Neural progenitor cell (in vitro differentiated cells): ENCODE measurements around the gene TNIK. TPM values are rescaled to one million over a fixed set of nuclear protein-coding genes. Genes with fewer than 3 reads are reported as not detected.

Experiments used
- DNase-seq: peaks from one replicate; pipeline ENCODE4 v3.0.0-alpha.2; 2016; ENCODE audit warnings: low spot score
- H2AFZ ChIP-seq: fragments of 200-600 bp; sonication (generic); replicated peaks from 2 replicates; pipeline ENCODE4 v1.6.1; 2016; ENCODE audit warnings: antibody characterized with exemption
- H3F3A ChIP-seq: fragments of 200-600 bp; sonication (generic); 2 replicates; pipeline ENCODE4 v1.6.1; 2016; ENCODE audit warnings: antibody characterized with exemption, low read depth
- H3K27ac ChIP-seq: fragments of 200-600 bp; sonication (generic); 2 replicates; pipeline ENCODE4 v1.5.1; 2016; ENCODE audit warnings: mild to moderate bottlenecking
- H3K27me3 ChIP-seq: fragments of 200-600 bp; sonication (generic); 2 replicates; pipeline ENCODE4 v1.6.1; 2016; ENCODE audit warnings: mild to moderate bottlenecking, moderate library complexity
- H3K36me3 ChIP-seq: fragments of 200-600 bp; sonication (generic); 2 replicates; pipeline ENCODE4 v1.5.1; 2016
- H3K4me1 ChIP-seq: fragments of 200-600 bp; sonication (generic); 2 replicates; pipeline ENCODE4 v1.6.1; 2016; ENCODE audit warnings: mixed run types
- H3K4me2 ChIP-seq: fragments of 200-600 bp; sonication (generic); 2 replicates; pipeline ENCODE4 v1.6.1; 2016
- H3K4me3 ChIP-seq: fragments of 200-600 bp; sonication (generic); 2 replicates; pipeline ENCODE4 v1.5.1; 2016
- H3K79me2 ChIP-seq: fragments of 200-600 bp; sonication (generic); 2 replicates; pipeline ENCODE4 v1.6.1; 2016; ENCODE audit warnings: low read depth
- H3K9ac ChIP-seq: fragments of 200-600 bp; sonication (generic); 2 replicates; pipeline ENCODE4 v1.6.1; 2016
- H3K9me3 ChIP-seq: fragments of 200-600 bp; sonication (generic); 2 replicates; pipeline ENCODE4 v1.5.1; 2016; ENCODE audit warnings: low read depth
- H4K20me1 ChIP-seq: fragments of 200-600 bp; sonication (generic); 2 replicates; pipeline ENCODE4 v1.6.1; 2016; ENCODE audit warnings: low read depth
- H3K27ac Mint-ChIP-seq: 3 replicates; pipeline ENCODE4 v1.8.0; 2021; ENCODE audit warnings: mixed read lengths
- H3K27me3 Mint-ChIP-seq: 2 replicates; pipeline ENCODE4 v1.8.0; 2022; ENCODE audit warnings: low read depth, mild to moderate bottlenecking, inconsistent platforms, moderate library complexity, mixed read lengths; ENCODE audit not compliant: insufficient read depth
- H3K36me3 Mint-ChIP-seq: 3 replicates; pipeline ENCODE4 v1.8.0; 2021; ENCODE audit warnings: mixed read lengths
- H3K4me1 Mint-ChIP-seq: 3 replicates; pipeline ENCODE4 v1.8.0; 2021; ENCODE audit warnings: mixed read lengths
- H3K4me3 Mint-ChIP-seq: 3 replicates; pipeline ENCODE4 v1.8.0; 2021; ENCODE audit warnings: mild to moderate bottlenecking, moderate library complexity, mixed read lengths
- H3K9me3 Mint-ChIP-seq: 3 replicates; pipeline ENCODE4 v1.8.0; 2020; ENCODE audit warnings: mixed read lengths
- CTCF ChIP-seq: fragments of 200-600 bp; sonication (generic); IDR thresholded peaks from 2 replicates; pipeline ENCODE4 v1.5.1; 2017; ENCODE audit warnings: antibody characterized with exemption, mild to moderate bottlenecking
- EZH2 ChIP-seq: fragments of 200-600 bp; sonication (generic); IDR thresholded peaks from 2 replicates; pipeline ENCODE4 v1.6.1; 2017; ENCODE audit warnings: antibody characterized with exemption, mild to moderate bottlenecking, moderate library complexity
- EZH2phosphoT487 ChIP-seq: fragments of 200-600 bp; sonication (generic); IDR thresholded peaks from 2 replicates; pipeline ENCODE4 v1.6.1; 2017; ENCODE audit warnings: antibody characterized with exemption
- total RNA-seq: library from RNA; depleted of rRNA; stranded (reverse); fragments of >200 nt; gene quantifications from 2 replicates; pipeline ENCODE4 v1.2.3, GENCODE V29; 2015; ENCODE audit warnings: low replicate concordance

TNIK gene
- total RNA-seq, 1 donor from 2014 or later = 3.0 TPM

GRCh38 chr3:171116824-171117395 lies 343.3 kb downstream of the TNIK start:
- Histone ChIP-seq H3K79me2 (no peaks in the 10 kb centered on the region), H3K36me3 (no peaks in the 10 kb centered on the region), H3K9ac (no peak overlapping the region), H3K4me2 (no peak overlapping the region), H4K20me1 (no peaks in the 10 kb centered on the region), H2AFZ (no peak overlapping the region), H3K9me3 (no peaks in the 10 kb centered on the region), H3K4me3 (no peak overlapping the region), H3K27me3 (no peaks in the 10 kb centered on the region), H3K4me1 (no peaks in the 10 kb centered on the region), H3K27ac (no peak overlapping the region), H3F3A (no peaks in the 10 kb centered on the region)
- no peaks in the 10 kb centered on the region for H3K27me3 Mint-ChIP-seq
- H3K9me3 Mint-ChIP-seq = peaks cover 7% of the 10 kb centered on the region
- peaks cover 3% of the 10 kb centered on the region for H3K4me1 Mint-ChIP-seq
- no peak overlapping the region for H3K27ac Mint-ChIP-seq
- TF ChIP-seq CTCF = no peak
- TF ChIP-seq EZH2phosphoT487 = no peak
- no peak for TF ChIP-seq EZH2
- no peak for DNase-seq
- no peak overlapping the region for H3K4me3 Mint-ChIP-seq
- H3K36me3 Mint-ChIP-seq = peaks cover 15% of the 10 kb centered on the region

DNA sequence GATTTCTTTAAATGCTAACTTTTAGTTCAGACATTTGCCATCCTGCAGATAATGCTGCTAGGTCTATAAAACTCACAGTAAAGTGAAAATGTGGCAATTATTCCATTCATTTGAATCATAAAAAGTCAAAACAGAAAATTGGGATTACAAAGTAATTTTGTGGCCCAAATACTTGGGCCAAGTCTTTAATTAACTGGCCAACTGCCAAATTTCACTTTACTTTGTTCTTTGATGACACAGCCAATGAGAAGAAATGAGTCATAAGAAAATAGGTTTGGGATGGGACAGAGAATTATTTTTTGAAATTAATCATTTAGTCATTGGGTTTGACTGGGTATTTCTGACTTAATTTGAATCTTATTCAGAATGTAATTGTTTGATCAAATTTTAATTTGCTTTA lies 343.8 kb downstream of the TNIK start:
- no peak overlapping the region for H3K9ac ChIP-seq
- Mint-ChIP-seq H3K36me3 (peaks cover 15% of the 10 kb centered on the region), H3K27ac (no peak overlapping the region), H3K4me1 (no peaks in the 10 kb centered on the region), H3K4me3 (no peak overlapping the region), H3K9me3 (peaks cover 7% of the 10 kb centered on the region), H3K27me3 (no peaks in the 10 kb centered on the region)
- no peaks in the 10 kb centered on the region for H3K9me3 ChIP-seq
- TF ChIP-seq EZH2phosphoT487 (no peak), CTCF (no peak), EZH2 (no peak)
- H3K36me3 ChIP-seq = no peaks in the 10 kb centered on the region
- no peak overlapping the region for H3K4me2 ChIP-seq
- H2AFZ ChIP-seq = no peak overlapping the region
- H3K4me1 ChIP-seq = no peaks in the 10 kb centered on the region
- no peak overlapping the region for H3K4me3 ChIP-seq
- no peak overlapping the region for H3K27ac ChIP-seq
- no peaks in the 10 kb centered on the region for H3F3A ChIP-seq
- no peaks in the 10 kb centered on the region for H3K79me2 ChIP-seq
- no peaks in the 10 kb centered on the region for H3K27me3 ChIP-seq
- H4K20me1 ChIP-seq = no peaks in the 10 kb centered on the region
- DNase-seq = no peak

DNA sequence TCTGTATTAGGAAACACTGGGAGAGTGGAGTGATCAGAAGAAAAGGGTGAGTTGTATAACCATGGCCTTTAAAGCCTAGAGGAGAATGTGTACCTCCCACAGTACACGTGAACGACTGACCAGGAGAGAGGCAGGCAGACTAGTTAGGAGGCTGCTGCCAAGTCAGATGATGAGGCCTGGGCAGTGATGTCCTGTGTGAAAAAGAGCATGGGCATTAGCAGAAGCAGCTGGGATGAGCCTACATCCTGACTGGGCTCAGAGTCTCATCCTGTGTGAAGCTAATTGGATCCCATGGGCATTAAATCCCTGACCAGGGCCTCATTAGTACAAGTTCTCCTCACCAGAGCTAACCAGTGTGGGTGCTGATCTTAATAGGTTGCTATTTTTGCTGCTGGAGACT lies 344.5 kb downstream of the TNIK start:
- TF ChIP-seq EZH2 (no peak), CTCF (no peak), EZH2phosphoT487 (no peak)
- no peak overlapping the region for H3K27ac ChIP-seq
- no peak overlapping the region for H3K27ac Mint-ChIP-seq
- no peaks in the 10 kb centered on the region for H3K27me3 ChIP-seq
- H3K9me3 ChIP-seq = no peaks in the 10 kb centered on the region
- H4K20me1 ChIP-seq = no peaks in the 10 kb centered on the region
- no peaks in the 10 kb centered on the region for H3K4me1 Mint-ChIP-seq
- H3K27me3 Mint-ChIP-seq = no peaks in the 10 kb centered on the region
- no peaks in the 10 kb centered on the region for H3K79me2 ChIP-seq
- H3K4me3 Mint-ChIP-seq = no peak overlapping the region
- no peaks in the 10 kb centered on the region for H3K4me1 ChIP-seq
- no peaks in the 10 kb centered on the region for H3K36me3 ChIP-seq
- no peak overlapping the region for H3K9ac ChIP-seq
- no peak overlapping the region for H3K4me3 ChIP-seq
- no peak overlapping the region for H3K4me2 ChIP-seq
- H3F3A ChIP-seq = no peaks in the 10 kb centered on the region
- H3K9me3 Mint-ChIP-seq = peaks cover 7% of the 10 kb centered on the region
- peak; percentile 11 for DNase-seq
- H3K36me3 Mint-ChIP-seq = peaks cover 15% of the 10 kb centered on the region
- H2AFZ ChIP-seq = peak overlapping the region; percentile 0
